ENCODE results near the gene TXNRD3. TPM values are rescaled to one million over a fixed set of nuclear protein-coding genes. Genes with fewer than 3 reads are reported as not detected.

Gene TXNRD3
- polyA plus RNA-seq, 3 donors: 0.57 to 1.7 (median 0.90) TPM

DNA sequence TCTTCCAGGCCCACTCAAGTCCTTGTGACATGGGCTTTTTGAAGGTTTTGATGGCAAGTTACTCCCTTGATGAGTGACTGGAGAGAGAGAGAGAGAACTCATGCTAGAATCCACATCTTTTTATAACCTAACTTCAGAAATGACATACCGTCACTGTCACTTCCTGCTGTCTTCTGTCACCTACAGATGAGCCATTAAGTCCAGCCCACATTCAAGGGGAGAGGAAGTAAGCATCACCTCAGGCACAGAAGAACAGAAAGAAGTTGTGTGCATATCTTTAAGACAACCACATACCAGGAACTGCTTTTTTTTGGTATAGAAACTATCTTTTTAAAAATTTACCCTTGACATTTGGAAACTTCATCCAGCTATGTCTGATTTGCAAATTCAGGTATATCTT is 16.6 kb upstream of the TXNRD3 start:
- H3K27me3 ChIP-seq (ENCODE audit: control insufficient read depth in 2 of 2, insufficient read depth in 2 of 2, low read length in 2 of 2): no peaks in the 10 kb centered on the region
- H3K36me3 Mint-ChIP-seq: no peaks in the 10 kb centered on the region
- H3K4me1 Mint-ChIP-seq: peaks cover 4% of the 10 kb centered on the region
- H2AFZ ChIP-seq (ENCODE audit: insufficient read depth, low read depth, low read length, poor library complexity, severe bottlenecking): no peak overlapping the region
- H3K27me3 Mint-ChIP-seq (ENCODE audit: low read depth in 3 of 3): peaks cover 0 to 3% (median 3%) of the 10 kb centered on the region in 3 donors
- H3K27ac Mint-ChIP-seq: no peak overlapping the region
- H3K4me2 ChIP-seq (replicated peaks; ENCODE audit: extremely low read depth, low read length, poor library complexity, severe bottlenecking): no peak overlapping the region
- no peaks in the 10 kb centered on the region for H3K4me1 ChIP-seq (ENCODE audit: control insufficient read depth in 1 of 2, insufficient read depth in 2 of 2, low read length in 2 of 2)
- H3K4me3 ChIP-seq (replicated peaks in 1 of 3; ENCODE audit: low read depth in 2 of 3, low read length in 3 of 3): no peak overlapping the region
- intact Hi-C loops (cut with micrococcal nuclease): no loop called here
- H3K9me3 Mint-ChIP-seq: peaks cover 3 to 24% (median 11%) of the 10 kb centered on the region in 7 donors
- no peak overlapping the region for H3K27ac ChIP-seq (ENCODE audit: low read depth in 1 of 2, low read length in 2 of 2)
- H3K4me3 Mint-ChIP-seq: no peak overlapping the region
- H4K20me1 ChIP-seq (ENCODE audit: insufficient read depth, low read length): no peaks in the 10 kb centered on the region
- H3K36me3 ChIP-seq (replicated peaks in 1 of 2; ENCODE audit: control insufficient read depth in 1 of 2, insufficient read depth in 2 of 2, low read length in 2 of 2): no peaks in the 10 kb centered on the region
- no peak overlapping the region for H3K9ac ChIP-seq (ENCODE audit: insufficient read depth, low read length, poor library complexity, severe bottlenecking)
- peaks cover 0 to 20% of the 10 kb centered on the region in 2 donors for H3K9me3 ChIP-seq (replicated peaks in 1 of 2; ENCODE audit: control insufficient read depth in 1 of 2, insufficient read depth in 1 of 2, low read length in 2 of 2)
- no CpG with 5 or more reads among the region's 1 CpG for WGBS (ENCODE audit: insufficient coverage)
- no peaks in the 10 kb centered on the region for H3K79me2 ChIP-seq (ENCODE audit: insufficient read depth, low read length)
- TF ChIP-seq, protein P1, sequence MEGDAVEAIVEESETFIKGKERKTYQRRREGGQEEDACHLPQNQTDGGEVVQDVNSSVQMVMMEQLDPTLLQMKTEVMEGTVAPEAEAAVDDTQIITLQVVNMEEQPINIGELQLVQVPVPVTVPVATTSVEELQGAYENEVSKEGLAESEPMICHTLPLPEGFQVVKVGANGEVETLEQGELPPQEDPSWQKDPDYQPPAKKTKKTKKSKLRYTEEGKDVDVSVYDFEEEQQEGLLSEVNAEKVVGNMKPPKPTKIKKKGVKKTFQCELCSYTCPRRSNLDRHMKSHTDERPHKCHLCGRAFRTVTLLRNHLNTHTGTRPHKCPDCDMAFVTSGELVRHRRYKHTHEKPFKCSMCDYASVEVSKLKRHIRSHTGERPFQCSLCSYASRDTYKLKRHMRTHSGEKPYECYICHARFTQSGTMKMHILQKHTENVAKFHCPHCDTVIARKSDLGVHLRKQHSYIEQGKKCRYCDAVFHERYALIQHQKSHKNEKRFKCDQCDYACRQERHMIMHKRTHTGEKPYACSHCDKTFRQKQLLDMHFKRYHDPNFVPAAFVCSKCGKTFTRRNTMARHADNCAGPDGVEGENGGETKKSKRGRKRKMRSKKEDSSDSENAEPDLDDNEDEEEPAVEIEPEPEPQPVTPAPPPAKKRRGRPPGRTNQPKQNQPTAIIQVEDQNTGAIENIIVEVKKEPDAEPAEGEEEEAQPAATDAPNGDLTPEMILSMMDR (IDR thresholded peaks at IDR 0.05): no peak
- DNase-seq: no peak

DNA sequence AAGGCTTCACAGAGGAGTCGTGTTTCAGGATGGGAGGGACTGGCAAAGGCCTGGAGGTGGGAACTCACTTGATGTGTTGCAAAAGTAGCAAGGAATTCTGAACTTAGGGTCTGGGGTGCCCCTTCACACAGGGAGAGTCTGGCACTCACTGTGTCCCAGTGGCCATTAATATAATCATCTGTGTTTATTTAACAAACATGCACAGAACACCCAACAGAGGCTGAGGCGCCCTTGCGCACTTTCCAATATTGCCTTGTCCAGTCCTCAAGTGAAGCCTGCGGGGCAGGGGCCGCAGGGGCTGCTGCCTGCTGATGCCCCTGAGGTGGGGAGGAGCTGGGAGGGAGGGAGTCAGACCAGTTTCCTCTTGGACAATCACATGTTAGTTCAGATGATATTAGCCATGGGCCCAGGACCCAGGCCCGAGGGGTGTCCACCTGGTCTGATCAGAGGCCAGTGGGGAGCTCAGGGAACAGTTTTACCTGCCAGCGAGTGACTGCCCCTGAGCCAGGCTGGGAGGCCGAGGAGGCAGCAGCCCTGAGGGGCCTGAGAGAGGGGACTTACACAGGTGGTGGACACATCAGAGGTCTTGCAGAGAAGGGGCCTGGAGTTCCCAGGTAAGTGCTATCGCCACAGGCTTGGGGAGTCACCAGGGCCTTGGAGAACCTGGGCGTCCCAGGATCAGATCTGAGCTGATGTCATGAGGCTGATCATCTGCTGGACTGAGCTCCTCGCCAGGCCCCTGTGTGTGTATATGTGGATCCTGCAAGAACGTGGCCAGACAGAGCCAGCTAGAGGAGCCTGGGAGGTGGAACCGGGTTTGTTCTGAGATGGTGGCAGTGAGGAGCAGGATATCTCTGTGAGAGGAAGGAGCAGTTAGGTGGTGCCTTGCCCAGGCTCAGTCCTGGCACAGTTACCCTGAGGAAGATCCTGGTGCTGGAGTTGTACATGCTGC is 13.8 kb upstream of the TXNRD3 start:
- intact Hi-C loops (cut with micrococcal nuclease): no loop called here

More for the DNA sequence above, 13.8 kb upstream of the TXNRD3 start:
- DNase-seq: no peak
- 91% methylated on average over 9 of the region's 13 CpGs for WGBS (ENCODE audit: insufficient coverage)
- no peak overlapping the region for H2AFZ ChIP-seq (ENCODE audit: insufficient read depth, low read depth, low read length, poor library complexity, severe bottlenecking)
- H3K9me3 ChIP-seq (replicated peaks in 1 of 2; ENCODE audit: control insufficient read depth in 1 of 2, insufficient read depth in 1 of 2, low read length in 2 of 2): peaks cover 0 to 20% of the 10 kb centered on the region in 2 donors
- Mint-ChIP-seq H3K4me1 (peaks cover 4% of the 10 kb centered on the region), H3K36me3 (no peaks in the 10 kb centered on the region), H3K9me3 (peaks cover under 1 to 19% (median 9%) of the 10 kb centered on the region in 7 donors), H3K27me3 (ENCODE audit: low read depth in 3 of 3) (peaks cover 3 to 5% (median 3%) of the 10 kb centered on the region in 3 donors), H3K27ac (peak overlapping the region in 1 of 7 donors; percentile 62), H3K4me3 (no peak overlapping the region)
- H3K27ac ChIP-seq (ENCODE audit: low read depth in 1 of 2, low read length in 2 of 2): no peak overlapping the region
- no peak overlapping the region for H3K4me3 ChIP-seq (replicated peaks in 1 of 3; ENCODE audit: low read depth in 2 of 3, low read length in 3 of 3)
- H3K36me3 ChIP-seq (replicated peaks in 1 of 2; ENCODE audit: control insufficient read depth in 1 of 2, insufficient read depth in 2 of 2, low read length in 2 of 2): no peaks in the 10 kb centered on the region
- no peak overlapping the region for H3K9ac ChIP-seq (ENCODE audit: insufficient read depth, low read length, poor library complexity, severe bottlenecking)
- H3K27me3 ChIP-seq (ENCODE audit: control insufficient read depth in 2 of 2, insufficient read depth in 2 of 2, low read length in 2 of 2): no peaks in the 10 kb centered on the region
- H4K20me1 ChIP-seq (ENCODE audit: insufficient read depth, low read length): no peaks in the 10 kb centered on the region
- H3K4me2 ChIP-seq (replicated peaks; ENCODE audit: extremely low read depth, low read length, poor library complexity, severe bottlenecking): no peak overlapping the region
- H3K79me2 ChIP-seq (ENCODE audit: insufficient read depth, low read length): no peaks in the 10 kb centered on the region
- H3K4me1 ChIP-seq (ENCODE audit: control insufficient read depth in 1 of 2, insufficient read depth in 2 of 2, low read length in 2 of 2): no peaks in the 10 kb centered on the region
- TF ChIP-seq, protein P1 (IDR thresholded peaks at IDR 0.05): no peak
